Uterus (tissue), 2 donors: ENCODE measurements around the gene LRCH3.
"Not testable (repeated sequence)": the region's sequence is repeated elsewhere in the genome, so short reads cannot be mapped to it uniquely, and the experiment has no call there.

ENCODE experiments used
- CTCF ChIP-seq, 4 experiments: fragments of 200-600 bp in 2 of 4; fragments of 450-650 bp in 2 of 4; sonication (generic) in 2 of 4; IDR thresholded peaks; one replicate each; pipeline ENCODE4 v1.5.1; 2016 to 2019; ENCODE audit warnings: antibody characterized with exemption in 4 of 4, mild to moderate bottlenecking in 2 of 4, moderate library complexity in 1 of 4
- POLR2A ChIP-seq, 2 donors: fragments of 450-650 bp; IDR thresholded peaks; one replicate each; pipeline ENCODE4 v1.6.1; 2016; ENCODE audit warnings: antibody characterized with exemption in 2 of 2, mild to moderate bottlenecking in 1 of 2, moderate library complexity in 1 of 2

- TF ChIP-seq CTCF, POLR2A (IDR thresholded peaks at IDR 0.05): not testable (repeated sequence)
Measured at GRCh38 chr3:197887430-197888053, 96.5 kb downstream of the LRCH3 start.
